Measurements from ENCODE around the gene ABCA8. TPM values are rescaled to one million over a fixed set of nuclear protein-coding genes. Genes with fewer than 3 reads are reported as not detected.

ABCA8 gene
- total RNA-seq, 1 experiment from 2014 or later, result not detected

GRCh38 chr17:68851890-68852289, 103.3 kb downstream of the ABCA8 start:
- no peak overlapping the region for H3K4me2 ChIP-seq (ENCODE audit: insufficient read depth, insufficient read length, low read length)
- no peak overlapping the region for H3K14ac ChIP-seq (ENCODE audit: insufficient read depth, low read length)
- no peaks in the 10 kb centered on the region; a peak in 1 of 5 replicates for H3K9me3 Mint-ChIP-seq
- H3T11ph ChIP-seq (ENCODE audit: low read length), result no peak overlapping the region
- no peak for TF ChIP-seq CTCF (conservative IDR thresholded peaks at IDR 0.05)
- no peak overlapping the region for H2BK120ac ChIP-seq (ENCODE audit: low read depth, low read length, poor library complexity, severe bottlenecking)
- no peaks in the 10 kb centered on the region for H3K23me2 ChIP-seq (ENCODE audit: insufficient read length, low read depth, low read length, poor library complexity, severe bottlenecking)
- no peak overlapping the region for H3K9ac ChIP-seq (ENCODE audit: extremely low read depth, insufficient read length, low read length)
- H3K27me3 ChIP-seq (ENCODE audit: insufficient read depth, low read length), result no peaks in the 10 kb centered on the region
- no peaks in the 10 kb centered on the region for H3K36me3 Mint-ChIP-seq (ENCODE audit: insufficient read depth in 1 of 3, low read depth in 3 of 3)
- no peak overlapping the region for H3K27ac ChIP-seq (ENCODE audit: insufficient read length, low read depth, low read length)
- H4K8ac ChIP-seq (replicated peaks; ENCODE audit: insufficient read length, low read depth, low read length), result no peak overlapping the region
- no peak overlapping the region for H2BK5ac ChIP-seq (ENCODE audit: insufficient read length, low read length)
- WGBS (ENCODE audit: extremely low coverage, insufficient read length, low lambda C conversion rate), result no CpG with 5 or more reads among the region's 1 CpG
- no peak overlapping the region for H3K18ac ChIP-seq (ENCODE audit: insufficient read length, low read depth, low read length)
- H2BK15ac ChIP-seq (ENCODE audit: low read depth, low read length), result no peak overlapping the region
- no peak overlapping the region for H3K56ac ChIP-seq (ENCODE audit: insufficient read length, low read depth, low read length)
- no peak overlapping the region for H2BK20ac ChIP-seq (ENCODE audit: low read depth, low read length, poor library complexity, severe bottlenecking)
- no peak for DNase-seq
- no peak overlapping the region for H3K27ac Mint-ChIP-seq
- no peak overlapping the region for H3K4me3 Mint-ChIP-seq
- no peaks in the 10 kb centered on the region for H3K79me1 ChIP-seq (ENCODE audit: insufficient read depth, low read depth, low read length, poor library complexity, severe bottlenecking)
- no peaks in the 10 kb centered on the region for H3K4me1 Mint-ChIP-seq
- no peak overlapping the region for H2AK5ac ChIP-seq (ENCODE audit: insufficient read length, low read length)
- H3K27me3 Mint-ChIP-seq (ENCODE audit: low read depth), result no peaks in the 10 kb centered on the region
- no peak overlapping the region for H3K4ac ChIP-seq (ENCODE audit: low read depth, low read length)
- no peak overlapping the region for H2AFZ ChIP-seq (ENCODE audit: low read length)
- H4K5ac ChIP-seq (ENCODE audit: insufficient read length, low read depth, low read length), result no peak overlapping the region
- no peak overlapping the region for H3K23ac ChIP-seq (ENCODE audit: insufficient read length, low read depth, low read length)
- H4K20me1 ChIP-seq (ENCODE audit: control insufficient read depth, insufficient read depth, insufficient read length), result no peaks in the 10 kb centered on the region
- H3K4me1 ChIP-seq (ENCODE audit: insufficient read depth, low read length), result no peaks in the 10 kb centered on the region
- no peak overlapping the region for H4K91ac ChIP-seq (ENCODE audit: insufficient read length, low read depth, low read length)
- no peaks in the 10 kb centered on the region for H3K9me3 ChIP-seq (ENCODE audit: control insufficient read depth, low read depth, low read length)
- no peaks in the 10 kb centered on the region for H3K79me2 ChIP-seq (ENCODE audit: insufficient read depth, low read length)
- no peak overlapping the region for H2BK12ac ChIP-seq (ENCODE audit: insufficient read length, low read depth, low read length)

Data from H9 (cell line).